GM19043 (cell line): ENCODE results near the gene SKI.

Source experiments
- ATAC-seq: cut with Tn5 transposase; IDR thresholded peaks from one replicate; pipeline ENCODE4 v1.9.1; 2021; ENCODE audit warnings: low read depth; ENCODE audit not compliant: unreplicated experiment

The SKI gene

GRCh38 chr1:2345297-2346075 lies 117.4 kb downstream of the SKI start:
- no peak for ATAC-seq

- no peak for ATAC-seq
Measured at GRCh38 chr1:2346691-2347408, 118.7 kb downstream of the SKI start.

GRCh38 chr1:2347409-2347785 lies 119.3 kb downstream of the SKI start:
- no peak for ATAC-seq

GRCh38 chr1:2347896-2348295 lies 119.8 kb downstream of the SKI start:
- ATAC-seq, result no peak

- ATAC-seq, result no peak
Measured at GRCh38 chr1:2348346-2349325, 120.5 kb downstream of the SKI start.

GRCh38 chr1:2349806-2350205 lies 121.7 kb downstream of the SKI start:
- no peak for ATAC-seq

GRCh38 chr1:2350501-2350900 lies 122.4 kb downstream of the SKI start:
- no peak for ATAC-seq

- no peak for ATAC-seq
Measured at GRCh38 chr1:2350911-2351655, 123.0 kb downstream of the SKI start.

GRCh38 chr1:2351723-2352122 lies 123.6 kb downstream of the SKI start:
- ATAC-seq, result no peak

- ATAC-seq, result no peak
Measured at GRCh38 chr1:2352341-2352896, 124.3 kb downstream of the SKI start.

GRCh38 chr1:2352897-2353550 lies 124.9 kb downstream of the SKI start:
- no peak for ATAC-seq

- no peak for ATAC-seq
Measured at GRCh38 chr1:2353551-2354438, 125.7 kb downstream of the SKI start.

- no peak for ATAC-seq
Measured at GRCh38 chr1:2354511-2355372, 126.6 kb downstream of the SKI start.

- no peak for ATAC-seq
Measured at GRCh38 chr1:2355373-2356261, 127.5 kb downstream of the SKI start.

- no peak for ATAC-seq
Measured at GRCh38 chr1:2356401-2356800, 128.3 kb downstream of the SKI start.
